HTERT RPE-1 (cell line): ENCODE data around the gene BCL11A.

Experiments used
- in situ Hi-C: fragments of 300-500 bp; cut with MboI; formaldehyde crosslinking; loops from 4 replicates; pipeline ENCODE4 v1.14.3; 2020; ENCODE audit warnings: low sequenced_read_pairs

The BCL11A gene

GRCh38 chr2:60509066-60509465 lies 44.4 kb downstream of the BCL11A start:
- in situ Hi-C loops = no loop called here

- in situ Hi-C loops = no loop called here
These were observed 45.0 kb downstream of the BCL11A start for GRCh38 chr2:60508339-60508917.

- in situ Hi-C loops = no loop called here
These were observed 46.1 kb downstream of the BCL11A start for GRCh38 chr2:60507211-60507965.

- in situ Hi-C loops = no loop called here
These were observed 47.6 kb downstream of the BCL11A start for GRCh38 chr2:60505880-60506260.

- in situ Hi-C loops = no loop called here
These were observed 48.1 kb downstream of the BCL11A start for GRCh38 chr2:60505240-60505879.

GRCh38 chr2:60504049-60504448 lies 49.4 kb downstream of the BCL11A start:
- in situ Hi-C loops = no loop called here

GRCh38 chr2:60502144-60502543 lies 51.3 kb downstream of the BCL11A start:
- in situ Hi-C loops = no loop called here

- in situ Hi-C loops = no loop called here
These were observed 52.6 kb downstream of the BCL11A start for GRCh38 chr2:60500861-60501260.

GRCh38 chr2:60499651-60500265 lies 53.7 kb downstream of the BCL11A start:
- in situ Hi-C loops = no loop called here

GRCh38 chr2:60498816-60499429 lies 54.5 kb downstream of the BCL11A start:
- in situ Hi-C loops = no loop called here

GRCh38 chr2:60498127-60498815 lies 55.2 kb downstream of the BCL11A start:
- in situ Hi-C loops = no loop called here

GRCh38 chr2:60497500-60497899 lies 56.0 kb downstream of the BCL11A start:
- in situ Hi-C loops = no loop called here

- in situ Hi-C loops = no loop called here
These were observed 56.5 kb downstream of the BCL11A start for GRCh38 chr2:60496956-60497355.

- in situ Hi-C loops = no loop called here
These were observed 57.0 kb downstream of the BCL11A start for GRCh38 chr2:60496475-60496874.

GRCh38 chr2:60495041-60495625 lies 58.3 kb downstream of the BCL11A start:
- in situ Hi-C loops = no loop called here

GRCh38 chr2:60493804-60494387 lies 59.6 kb downstream of the BCL11A start:
- in situ Hi-C loops = no loop called here

GRCh38 chr2:60492548-60492947 lies 60.9 kb downstream of the BCL11A start:
- in situ Hi-C loops = no loop called here

GRCh38 chr2:60490848-60491247 lies 62.6 kb downstream of the BCL11A start:
- in situ Hi-C loops = no loop called here

- in situ Hi-C loops = no loop called here
These were observed 63.0 kb downstream of the BCL11A start for GRCh38 chr2:60490441-60490840.

GRCh38 chr2:60489289-60489688 lies 64.2 kb downstream of the BCL11A start:
- in situ Hi-C loops = no loop called here
